A673 (cell line): ENCODE data around the gene GALNTL6.

Source experiments
- CTCF ChIP-seq: fragments of 300-800, 200-600 bp; sonication (generic); conservative IDR thresholded peaks from 2 replicates; pipeline ENCODE4 v1.5.1; 2017; ENCODE audit warnings: low read depth, mild to moderate bottlenecking, antibody characterized with exemption, low read length, moderate library complexity, mixed read lengths
- EZH2 ChIP-seq: fragments of 200-600 bp; sonication (generic); IDR thresholded peaks from 2 replicates; pipeline ENCODE4 v1.6.1; 2017; ENCODE audit warnings: borderline replicate concordance, low read depth, mild to moderate bottlenecking, mixed read lengths, antibody characterized with exemption, low read length; ENCODE audit not compliant: poor library complexity, severe bottlenecking

- TF ChIP-seq EZH2, result no peak
- TF ChIP-seq CTCF, result no peak
Measured at GRCh38 chr4:172095161-172095560, 282.0 kb downstream of the GALNTL6 start.
